Activated naive CD8-positive, alpha-beta T cell treated with anti-CD3 and anti-CD28 coated beads for 36 hours (primary cell): ENCODE data around the gene E2F8. TPM values are rescaled to one million over a fixed set of nuclear protein-coding genes. Genes with fewer than 3 reads are reported as not detected.

Source experiments
- DNase-seq: peaks from one replicate; pipeline ENCODE4 v3.0.0; 2021
- H3K27ac Mint-ChIP-seq: one replicate; pipeline ENCODE4 v1.8.0; 2022; ENCODE audit warnings: mild to moderate bottlenecking, moderate library complexity, mixed read lengths
- H3K27me3 Mint-ChIP-seq: one replicate; pipeline ENCODE4 v1.8.0; 2022; ENCODE audit warnings: mild to moderate bottlenecking, mixed read lengths
- H3K36me3 Mint-ChIP-seq: one replicate; pipeline ENCODE4 v1.8.0; 2021; ENCODE audit warnings: mild to moderate bottlenecking, mixed read lengths
- H3K4me1 Mint-ChIP-seq: one replicate; pipeline ENCODE4 v1.8.0; 2021; ENCODE audit warnings: mixed read lengths
- H3K4me3 Mint-ChIP-seq: one replicate; pipeline ENCODE4 v1.8.0; 2022; ENCODE audit warnings: mild to moderate bottlenecking, moderate library complexity, mixed read lengths
- H3K9me3 Mint-ChIP-seq: one replicate; pipeline ENCODE4 v1.8.0; 2022; ENCODE audit warnings: mixed read lengths
- total RNA-seq, 2 experiments: library from RNA; stranded (reverse); gene quantifications; one replicate each; pipeline ENCODE4 v1.2.3, GENCODE V29; 2021

The E2F8 gene
- total RNA-seq, 2 experiments from 2014 or later = 16.2 to 16.7 TPM

GRCh38 chr11:19216709-19217374 lies 23.9 kb downstream of the E2F8 start:
- Mint-ChIP-seq H3K27me3 (peaks cover 4% of the 10 kb centered on the region), H3K4me3 (no peak overlapping the region), H3K4me1 (no peaks in the 10 kb centered on the region), H3K36me3 (no peaks in the 10 kb centered on the region), H3K27ac (no peak overlapping the region), H3K9me3 (no peaks in the 10 kb centered on the region)
- DNase-seq = no peak

DNA sequence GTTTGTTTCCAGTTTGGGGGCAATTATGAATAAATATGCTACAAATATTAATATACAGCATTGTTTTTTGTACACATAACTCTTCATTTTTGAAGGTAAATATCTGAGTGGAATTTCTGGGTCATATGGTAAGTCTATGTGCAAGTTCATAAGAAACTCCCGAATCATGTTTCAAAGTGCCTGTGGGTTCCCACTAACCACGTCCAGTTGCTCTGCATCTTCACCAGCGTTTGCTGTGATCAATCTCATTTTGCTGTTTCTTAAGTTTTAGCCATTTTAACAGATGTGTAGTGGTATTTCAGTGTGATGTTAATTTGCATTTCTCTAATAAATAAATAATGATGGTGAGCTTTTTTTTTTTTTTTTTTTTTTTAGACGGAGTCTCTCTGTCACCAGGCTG lies 24.7 kb downstream of the E2F8 start:
- H3K36me3 Mint-ChIP-seq = no peaks in the 10 kb centered on the region
- no peaks in the 10 kb centered on the region for H3K9me3 Mint-ChIP-seq
- peaks cover 4% of the 10 kb centered on the region for H3K27me3 Mint-ChIP-seq
- DNase-seq = no peak
- H3K27ac Mint-ChIP-seq = no peak overlapping the region
- no peak overlapping the region for H3K4me3 Mint-ChIP-seq
- no peaks in the 10 kb centered on the region for H3K4me1 Mint-ChIP-seq

- Mint-ChIP-seq H3K36me3 (no peaks in the 10 kb centered on the region), H3K27me3 (peaks cover 5% of the 10 kb centered on the region), H3K4me1 (no peaks in the 10 kb centered on the region), H3K4me3 (no peak overlapping the region), H3K27ac (no peak overlapping the region), H3K9me3 (no peaks in the 10 kb centered on the region)
- no peak for DNase-seq
These were observed 31.0 kb downstream of the E2F8 start for GRCh38 chr11:19209617-19210370.

- no peaks in the 10 kb centered on the region for H3K9me3 Mint-ChIP-seq
- no peak for DNase-seq
- H3K27ac Mint-ChIP-seq = no peak overlapping the region
- no peak overlapping the region for H3K4me3 Mint-ChIP-seq
- peaks cover 3% of the 10 kb centered on the region for H3K27me3 Mint-ChIP-seq
- no peaks in the 10 kb centered on the region for H3K4me1 Mint-ChIP-seq
- no peaks in the 10 kb centered on the region for H3K36me3 Mint-ChIP-seq
These were observed 31.7 kb downstream of the E2F8 start for GRCh38 chr11:19208959-19209546.

DNA sequence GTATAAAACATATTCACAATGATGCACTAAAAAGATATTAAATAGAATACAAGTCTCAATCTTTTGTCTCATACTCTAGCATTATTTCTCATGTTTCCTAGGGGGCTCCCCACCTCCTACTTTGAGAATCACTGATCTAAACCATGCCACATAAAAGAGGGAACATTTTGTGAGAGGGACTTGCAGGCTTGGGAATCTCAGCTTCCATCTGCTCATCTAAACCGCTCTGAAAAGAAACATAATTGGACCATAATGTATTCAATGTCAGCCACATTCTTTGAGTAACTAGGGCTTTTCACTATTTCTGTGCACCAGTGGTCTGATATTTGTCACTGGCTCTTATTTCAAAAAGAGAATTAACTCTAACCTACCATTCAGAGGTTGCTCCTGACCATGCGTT lies 32.6 kb downstream of the E2F8 start:
- no peak overlapping the region for H3K4me3 Mint-ChIP-seq
- H3K36me3 Mint-ChIP-seq = no peaks in the 10 kb centered on the region
- peaks cover 3% of the 10 kb centered on the region for H3K27me3 Mint-ChIP-seq
- no peaks in the 10 kb centered on the region for H3K4me1 Mint-ChIP-seq
- no peaks in the 10 kb centered on the region for H3K9me3 Mint-ChIP-seq
- no peak for DNase-seq
- H3K27ac Mint-ChIP-seq = no peak overlapping the region

DNA sequence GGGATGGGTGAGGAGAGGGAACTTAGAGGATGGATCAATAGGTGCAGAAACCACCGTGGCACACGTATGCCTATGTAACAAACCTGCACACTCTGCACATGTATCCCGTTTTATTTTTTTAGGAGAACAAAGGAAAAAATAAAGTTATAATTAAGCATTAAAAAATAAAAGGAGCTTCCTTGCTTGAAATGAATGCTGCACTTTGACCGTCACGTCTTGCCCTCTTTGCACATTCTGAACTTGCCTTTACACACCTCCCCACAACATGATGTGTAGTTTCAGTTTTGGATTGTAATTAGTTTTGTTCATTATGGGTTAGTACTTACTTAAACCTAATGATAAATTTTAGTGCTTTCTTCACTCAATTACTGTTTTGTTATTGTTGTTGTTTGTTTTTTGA lies 35.9 kb downstream of the E2F8 start:
- Mint-ChIP-seq H3K27me3 (peaks cover 9% of the 10 kb centered on the region), H3K36me3 (no peaks in the 10 kb centered on the region), H3K4me1 (no peaks in the 10 kb centered on the region), H3K27ac (no peak overlapping the region), H3K9me3 (no peaks in the 10 kb centered on the region), H3K4me3 (no peak overlapping the region)
- DNase-seq = no peak

GRCh38 chr11:19201737-19202605 lies 38.8 kb downstream of the E2F8 start, which contains the start of gene CSRP3:
Gene CSRP3 (minus strand): TSS chr11:19201983. CDS start chr11:19192448, 9,535 bp downstream.
- Mint-ChIP-seq H3K4me1 (no peaks in the 10 kb centered on the region), H3K4me3 (no peak within 1 kb of the TSS), H3K27me3 (peaks cover 9% of the 10 kb centered on the region), H3K36me3 (no peaks in the 10 kb centered on the region), H3K27ac (no peak within 1 kb of the TSS), H3K9me3 (no peaks in the 10 kb centered on the region)
- DNase-seq = no peak

DNA sequence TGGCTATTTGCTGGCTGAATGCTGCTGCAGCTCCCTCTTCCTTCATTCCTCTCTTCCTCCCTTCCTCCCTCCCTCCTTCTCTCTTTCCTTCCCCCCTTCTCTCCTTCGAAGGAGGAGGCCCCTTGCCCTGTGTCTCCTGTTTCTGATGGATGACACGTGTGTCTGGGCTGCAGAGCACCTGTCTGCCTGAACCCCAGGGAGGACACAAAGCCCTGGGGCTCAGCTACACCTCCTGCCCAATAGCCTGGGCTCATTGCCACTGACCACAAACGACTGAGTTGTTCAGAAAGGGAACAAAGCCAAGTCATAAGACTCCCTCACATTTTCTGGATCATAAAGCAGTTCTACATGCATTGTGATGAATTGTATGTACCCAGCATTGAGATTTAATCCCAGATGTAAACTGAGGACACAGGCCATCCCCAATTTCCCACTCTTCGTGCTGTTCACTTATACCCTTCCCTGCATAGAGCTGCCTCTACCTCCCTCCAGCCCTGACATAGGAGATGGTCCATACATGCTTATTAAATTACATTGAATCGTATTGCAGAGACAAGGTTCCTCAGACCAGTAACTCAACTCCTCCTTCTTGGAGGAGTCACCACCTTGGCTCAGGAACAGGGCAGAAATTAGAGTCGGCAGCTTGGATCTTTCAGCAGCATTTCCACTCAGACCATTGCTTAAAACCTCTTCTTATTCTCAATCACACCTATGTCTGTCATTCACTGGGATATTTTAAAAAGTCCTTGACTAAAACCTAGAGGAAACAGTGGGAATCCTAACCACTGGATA lies 40.1 kb downstream of the E2F8 start:
- DNase-seq = no peak
- H3K27ac Mint-ChIP-seq = no peak overlapping the region
- no peaks in the 10 kb centered on the region for H3K9me3 Mint-ChIP-seq
- H3K4me3 Mint-ChIP-seq = no peak overlapping the region
- H3K27me3 Mint-ChIP-seq = peaks cover 6% of the 10 kb centered on the region
- no peaks in the 10 kb centered on the region for H3K4me1 Mint-ChIP-seq
- no peaks in the 10 kb centered on the region for H3K36me3 Mint-ChIP-seq

DNA sequence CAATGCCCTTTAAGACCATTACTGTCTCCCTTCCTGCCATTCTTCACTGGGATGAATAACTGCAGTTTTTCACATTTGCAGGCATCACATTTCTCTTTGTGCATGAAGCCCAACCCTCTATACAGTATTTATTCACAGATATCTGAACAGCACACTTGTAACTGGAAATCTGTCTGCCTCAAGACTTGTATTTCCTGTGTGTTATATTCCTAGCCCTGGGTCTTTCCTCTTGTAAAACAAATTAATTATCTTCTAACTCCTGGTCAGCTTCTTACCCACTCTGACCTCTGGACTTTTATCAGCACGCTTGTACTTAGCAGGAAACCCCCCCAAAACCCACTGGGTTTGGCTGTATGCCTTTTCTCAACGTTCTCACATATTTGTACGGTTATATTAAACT lies 41.0 kb downstream of the E2F8 start:
- Mint-ChIP-seq H3K4me3 (no peak overlapping the region), H3K9me3 (no peaks in the 10 kb centered on the region), H3K4me1 (no peaks in the 10 kb centered on the region), H3K27me3 (peaks cover 6% of the 10 kb centered on the region), H3K36me3 (no peaks in the 10 kb centered on the region), H3K27ac (no peak overlapping the region)
- DNase-seq = no peak

GRCh38 chr11:19199048-19199447 lies 41.7 kb downstream of the E2F8 start:
- no peak for DNase-seq
- Mint-ChIP-seq H3K9me3 (no peaks in the 10 kb centered on the region), H3K36me3 (no peaks in the 10 kb centered on the region), H3K27me3 (peaks cover 6% of the 10 kb centered on the region), H3K4me3 (no peak overlapping the region), H3K27ac (no peak overlapping the region), H3K4me1 (no peaks in the 10 kb centered on the region)

DNA sequence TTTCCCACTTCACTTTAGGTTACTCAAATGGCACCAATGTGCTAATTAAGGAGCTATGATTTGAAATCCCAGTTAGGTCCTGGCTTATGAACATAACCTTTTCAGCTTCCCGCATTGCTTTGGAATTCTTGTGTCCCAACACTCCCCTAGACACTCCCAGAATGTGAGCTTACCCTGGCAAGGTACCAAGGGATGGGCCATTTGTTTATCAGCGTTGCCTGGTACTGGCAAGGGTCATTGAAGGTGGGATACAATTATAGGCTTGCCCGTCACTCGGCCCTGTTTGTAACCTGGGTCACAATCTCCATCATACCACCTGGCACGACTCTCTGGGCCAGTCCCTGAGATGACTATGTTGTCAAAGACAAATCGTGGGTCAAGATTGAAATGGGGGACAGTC lies 44.3 kb downstream of the E2F8 start:
- Mint-ChIP-seq H3K4me1 (no peaks in the 10 kb centered on the region), H3K27me3 (peaks cover 6% of the 10 kb centered on the region), H3K4me3 (no peak overlapping the region), H3K36me3 (no peaks in the 10 kb centered on the region), H3K9me3 (no peaks in the 10 kb centered on the region), H3K27ac (no peak overlapping the region)
- no peak for DNase-seq

GRCh38 chr11:19194620-19195308 lies 46.0 kb downstream of the E2F8 start:
- DNase-seq = no peak
- Mint-ChIP-seq H3K27me3 (no peaks in the 10 kb centered on the region), H3K9me3 (no peaks in the 10 kb centered on the region), H3K4me1 (no peaks in the 10 kb centered on the region), H3K27ac (no peak overlapping the region), H3K36me3 (no peaks in the 10 kb centered on the region), H3K4me3 (no peak overlapping the region)

GRCh38 chr11:19193916-19194315 lies 46.8 kb downstream of the E2F8 start:
- no peaks in the 10 kb centered on the region for H3K9me3 Mint-ChIP-seq
- no peak overlapping the region for H3K4me3 Mint-ChIP-seq
- no peaks in the 10 kb centered on the region for H3K27me3 Mint-ChIP-seq
- no peaks in the 10 kb centered on the region for H3K4me1 Mint-ChIP-seq
- no peaks in the 10 kb centered on the region for H3K36me3 Mint-ChIP-seq
- H3K27ac Mint-ChIP-seq = no peak overlapping the region
- DNase-seq = no peak
